ENCODE measurements around the gene LDLRAD2. TPM values are rescaled to one million over a fixed set of nuclear protein-coding genes. Genes with fewer than 3 reads are reported as not detected.

LDLRAD2 gene
- total RNA-seq, 1 experiment from 2014 or later = not detected

- TF ChIP-seq, protein P1, sequence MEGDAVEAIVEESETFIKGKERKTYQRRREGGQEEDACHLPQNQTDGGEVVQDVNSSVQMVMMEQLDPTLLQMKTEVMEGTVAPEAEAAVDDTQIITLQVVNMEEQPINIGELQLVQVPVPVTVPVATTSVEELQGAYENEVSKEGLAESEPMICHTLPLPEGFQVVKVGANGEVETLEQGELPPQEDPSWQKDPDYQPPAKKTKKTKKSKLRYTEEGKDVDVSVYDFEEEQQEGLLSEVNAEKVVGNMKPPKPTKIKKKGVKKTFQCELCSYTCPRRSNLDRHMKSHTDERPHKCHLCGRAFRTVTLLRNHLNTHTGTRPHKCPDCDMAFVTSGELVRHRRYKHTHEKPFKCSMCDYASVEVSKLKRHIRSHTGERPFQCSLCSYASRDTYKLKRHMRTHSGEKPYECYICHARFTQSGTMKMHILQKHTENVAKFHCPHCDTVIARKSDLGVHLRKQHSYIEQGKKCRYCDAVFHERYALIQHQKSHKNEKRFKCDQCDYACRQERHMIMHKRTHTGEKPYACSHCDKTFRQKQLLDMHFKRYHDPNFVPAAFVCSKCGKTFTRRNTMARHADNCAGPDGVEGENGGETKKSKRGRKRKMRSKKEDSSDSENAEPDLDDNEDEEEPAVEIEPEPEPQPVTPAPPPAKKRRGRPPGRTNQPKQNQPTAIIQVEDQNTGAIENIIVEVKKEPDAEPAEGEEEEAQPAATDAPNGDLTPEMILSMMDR (conservative IDR thresholded peaks at IDR 0.05; ENCODE audit: low read depth, low read length) = no peak
- no peak for TF ChIP-seq EZH2 (IDR thresholded peaks at IDR 0.05; ENCODE audit: borderline replicate concordance, low read depth, low read length, poor library complexity, severe bottlenecking)
- ChIA-PET CTCF (no interaction called here), POLR2A (ENCODE audit: low non-redundant PET) (no interaction called here)
- H3K9me3 ChIP-seq (ENCODE audit: low read depth, low read length, poor library complexity, severe bottlenecking) = no peaks in the 10 kb centered on the region
- intact Hi-C loops (cut with micrococcal nuclease; ENCODE audit: unreplicated experiment) = no loop called here
- no peaks in the 10 kb centered on the region for H3K36me3 ChIP-seq (ENCODE audit: insufficient read depth, low read length, poor library complexity, severe bottlenecking)
- H3K4me3 ChIP-seq (ENCODE audit: low read depth, low read length, poor library complexity, severe bottlenecking) = no peak overlapping the region
- no peaks in the 10 kb centered on the region for H3K27me3 ChIP-seq (replicated peaks; ENCODE audit: insufficient read depth, low read depth, low read length, poor library complexity)
- BruUV-seq (replicated peaks) = no TSS peak
- H3K4me1 ChIP-seq (ENCODE audit: insufficient read depth, low read length, poor library complexity, severe bottlenecking) = no peaks in the 10 kb centered on the region
- no peak for DNase-seq (ENCODE audit: low spot score)
- H3K27ac ChIP-seq (ENCODE audit: low read depth, low read length, poor library complexity, severe bottlenecking) = no peak overlapping the region
Measured at GRCh38 chr1:21871943-21872342, 59.9 kb downstream of the LDLRAD2 start.

- no peak for TF ChIP-seq EZH2 (IDR thresholded peaks at IDR 0.05; ENCODE audit: borderline replicate concordance, low read depth, low read length, poor library complexity, severe bottlenecking)
- TF ChIP-seq, protein P1 (conservative IDR thresholded peaks at IDR 0.05; ENCODE audit: low read depth, low read length) = no peak
- intact Hi-C loops (cut with micrococcal nuclease; ENCODE audit: unreplicated experiment) = no loop called here
- DNase-seq (ENCODE audit: low spot score) = no peak
- H3K4me1 ChIP-seq (ENCODE audit: insufficient read depth, low read length, poor library complexity, severe bottlenecking) = no peaks in the 10 kb centered on the region
- no peak overlapping the region for H3K27ac ChIP-seq (ENCODE audit: low read depth, low read length, poor library complexity, severe bottlenecking)
- CTCF ChIA-PET = no interaction called here
- no peaks in the 10 kb centered on the region for H3K27me3 ChIP-seq (replicated peaks; ENCODE audit: insufficient read depth, low read depth, low read length, poor library complexity)
- no peak overlapping the region for H3K4me3 ChIP-seq (ENCODE audit: low read depth, low read length, poor library complexity, severe bottlenecking)
- no TSS peak for BruUV-seq (replicated peaks)
- no peaks in the 10 kb centered on the region for H3K36me3 ChIP-seq (ENCODE audit: insufficient read depth, low read length, poor library complexity, severe bottlenecking)
- POLR2A ChIA-PET (ENCODE audit: low non-redundant PET) = no interaction called here
- H3K9me3 ChIP-seq (ENCODE audit: low read depth, low read length, poor library complexity, severe bottlenecking) = no peaks in the 10 kb centered on the region
Measured at GRCh38 chr1:21872445-21873079, 60.5 kb downstream of the LDLRAD2 start.

GRCh38 chr1:21873174-21873573 lies 61.1 kb downstream of the LDLRAD2 start:
- POLR2A ChIA-PET (ENCODE audit: low non-redundant PET) = no interaction called here
- intact Hi-C loops (cut with micrococcal nuclease; ENCODE audit: unreplicated experiment) = no loop called here
- no peak for TF ChIP-seq EZH2 (IDR thresholded peaks at IDR 0.05; ENCODE audit: borderline replicate concordance, low read depth, low read length, poor library complexity, severe bottlenecking)
- TF ChIP-seq, protein P1 (conservative IDR thresholded peaks at IDR 0.05; ENCODE audit: low read depth, low read length) = no peak
- CTCF ChIA-PET = no interaction called here
- no peaks in the 10 kb centered on the region for H3K36me3 ChIP-seq (ENCODE audit: insufficient read depth, low read length, poor library complexity, severe bottlenecking)
- no peak overlapping the region for H3K27ac ChIP-seq (ENCODE audit: low read depth, low read length, poor library complexity, severe bottlenecking)
- no peaks in the 10 kb centered on the region for H3K27me3 ChIP-seq (replicated peaks; ENCODE audit: insufficient read depth, low read depth, low read length, poor library complexity)
- no peaks in the 10 kb centered on the region for H3K9me3 ChIP-seq (ENCODE audit: low read depth, low read length, poor library complexity, severe bottlenecking)
- no peak for DNase-seq (ENCODE audit: low spot score)
- H3K4me3 ChIP-seq (ENCODE audit: low read depth, low read length, poor library complexity, severe bottlenecking) = no peak overlapping the region
- BruUV-seq (replicated peaks) = no TSS peak
- H3K4me1 ChIP-seq (ENCODE audit: insufficient read depth, low read length, poor library complexity, severe bottlenecking) = no peaks in the 10 kb centered on the region
